GM23338 (cell line): Measurements from ENCODE around the gene LGALS12. TPM values are rescaled to one million over a fixed set of nuclear protein-coding genes. Genes with fewer than 3 reads are reported as not detected.

Experiments used
- CREB1 ChIP-seq: fragments of 250-450 bp; sonication (Bioruptor Pico); IDR thresholded peaks from 2 replicates; pipeline ENCODE4 v1.5.0; 2020; ENCODE audit warnings: low read depth, mild to moderate bottlenecking, moderate library complexity
- EZH2phosphoT487 ChIP-seq: fragments of 200-600 bp; sonication (generic); IDR thresholded peaks from one replicate; pipeline ENCODE4 v1.8.1; 2018; ENCODE audit warnings: antibody characterized with exemption; ENCODE audit not compliant: unreplicated experiment
- NANOG ChIP-seq: IDR thresholded peaks from 2 replicates; pipeline ENCODE4 v1.6.1; 2016; ENCODE audit warnings: antibody characterized with exemption, borderline replicate concordance
- ZNF331 ChIP-seq: fragments of 250-450 bp; sonication (Bioruptor Pico); IDR thresholded peaks from 2 replicates; pipeline ENCODE4 v1.5.0; 2020; ENCODE audit warnings: low read depth, mild to moderate bottlenecking, moderate library complexity
- polyA plus RNA-seq: library from polyadenylated mRNA; unstranded; fragments of >200 nt; fragmentation: Nextera tagmentation; extraction: Ambion mirVana; gene quantifications from 2 replicates; pipeline ENCODE4 v1.2.1, GENCODE V29; 2016
- total RNA-seq: library from RNA; depleted of rRNA; stranded (reverse); fragments of >200 nt; shearing (Covaris generic); gene quantifications from 2 replicates; pipeline ENCODE4 v1.2.3, GENCODE V29; 2014
- TF ChIP-seq, protein P1 (sequence below): fragments of 250-450 bp; sonication (Bioruptor Pico); IDR thresholded peaks from 2 replicates; pipeline ENCODE4 v1.5.0; 2020; ENCODE audit warnings: mild to moderate bottlenecking, moderate library complexity
- TF ChIP-seq, protein P2 (sequence below): IDR thresholded peaks from one replicate; pipeline ENCODE4 v1.6.1; 2018; ENCODE audit warnings: antibody characterized with exemption; ENCODE audit not compliant: unreplicated experiment

LGALS12 gene
- total and polyA plus RNA-seq, 2 experiments from 2014 or later: 0.94 to 1.2 TPM

DNA sequence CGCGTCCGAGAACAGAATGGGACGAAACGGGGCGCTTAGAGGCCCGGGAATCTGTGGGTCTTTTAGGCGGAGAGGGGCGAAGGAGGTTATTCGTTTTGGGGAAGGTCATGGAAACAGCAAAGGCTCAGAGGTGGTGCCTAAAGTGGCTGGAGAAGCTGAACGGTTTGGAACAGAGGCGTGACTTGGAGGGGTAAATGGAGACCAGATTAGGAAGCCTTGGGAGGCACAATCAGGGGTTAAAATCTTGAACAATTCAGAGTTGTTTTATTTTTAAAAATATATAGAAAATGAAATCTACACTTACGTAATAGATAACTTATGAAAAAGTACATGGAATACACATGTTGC, 14.7 kb upstream of the LGALS12 start (continued):
- TF ChIP-seq, protein P1, sequence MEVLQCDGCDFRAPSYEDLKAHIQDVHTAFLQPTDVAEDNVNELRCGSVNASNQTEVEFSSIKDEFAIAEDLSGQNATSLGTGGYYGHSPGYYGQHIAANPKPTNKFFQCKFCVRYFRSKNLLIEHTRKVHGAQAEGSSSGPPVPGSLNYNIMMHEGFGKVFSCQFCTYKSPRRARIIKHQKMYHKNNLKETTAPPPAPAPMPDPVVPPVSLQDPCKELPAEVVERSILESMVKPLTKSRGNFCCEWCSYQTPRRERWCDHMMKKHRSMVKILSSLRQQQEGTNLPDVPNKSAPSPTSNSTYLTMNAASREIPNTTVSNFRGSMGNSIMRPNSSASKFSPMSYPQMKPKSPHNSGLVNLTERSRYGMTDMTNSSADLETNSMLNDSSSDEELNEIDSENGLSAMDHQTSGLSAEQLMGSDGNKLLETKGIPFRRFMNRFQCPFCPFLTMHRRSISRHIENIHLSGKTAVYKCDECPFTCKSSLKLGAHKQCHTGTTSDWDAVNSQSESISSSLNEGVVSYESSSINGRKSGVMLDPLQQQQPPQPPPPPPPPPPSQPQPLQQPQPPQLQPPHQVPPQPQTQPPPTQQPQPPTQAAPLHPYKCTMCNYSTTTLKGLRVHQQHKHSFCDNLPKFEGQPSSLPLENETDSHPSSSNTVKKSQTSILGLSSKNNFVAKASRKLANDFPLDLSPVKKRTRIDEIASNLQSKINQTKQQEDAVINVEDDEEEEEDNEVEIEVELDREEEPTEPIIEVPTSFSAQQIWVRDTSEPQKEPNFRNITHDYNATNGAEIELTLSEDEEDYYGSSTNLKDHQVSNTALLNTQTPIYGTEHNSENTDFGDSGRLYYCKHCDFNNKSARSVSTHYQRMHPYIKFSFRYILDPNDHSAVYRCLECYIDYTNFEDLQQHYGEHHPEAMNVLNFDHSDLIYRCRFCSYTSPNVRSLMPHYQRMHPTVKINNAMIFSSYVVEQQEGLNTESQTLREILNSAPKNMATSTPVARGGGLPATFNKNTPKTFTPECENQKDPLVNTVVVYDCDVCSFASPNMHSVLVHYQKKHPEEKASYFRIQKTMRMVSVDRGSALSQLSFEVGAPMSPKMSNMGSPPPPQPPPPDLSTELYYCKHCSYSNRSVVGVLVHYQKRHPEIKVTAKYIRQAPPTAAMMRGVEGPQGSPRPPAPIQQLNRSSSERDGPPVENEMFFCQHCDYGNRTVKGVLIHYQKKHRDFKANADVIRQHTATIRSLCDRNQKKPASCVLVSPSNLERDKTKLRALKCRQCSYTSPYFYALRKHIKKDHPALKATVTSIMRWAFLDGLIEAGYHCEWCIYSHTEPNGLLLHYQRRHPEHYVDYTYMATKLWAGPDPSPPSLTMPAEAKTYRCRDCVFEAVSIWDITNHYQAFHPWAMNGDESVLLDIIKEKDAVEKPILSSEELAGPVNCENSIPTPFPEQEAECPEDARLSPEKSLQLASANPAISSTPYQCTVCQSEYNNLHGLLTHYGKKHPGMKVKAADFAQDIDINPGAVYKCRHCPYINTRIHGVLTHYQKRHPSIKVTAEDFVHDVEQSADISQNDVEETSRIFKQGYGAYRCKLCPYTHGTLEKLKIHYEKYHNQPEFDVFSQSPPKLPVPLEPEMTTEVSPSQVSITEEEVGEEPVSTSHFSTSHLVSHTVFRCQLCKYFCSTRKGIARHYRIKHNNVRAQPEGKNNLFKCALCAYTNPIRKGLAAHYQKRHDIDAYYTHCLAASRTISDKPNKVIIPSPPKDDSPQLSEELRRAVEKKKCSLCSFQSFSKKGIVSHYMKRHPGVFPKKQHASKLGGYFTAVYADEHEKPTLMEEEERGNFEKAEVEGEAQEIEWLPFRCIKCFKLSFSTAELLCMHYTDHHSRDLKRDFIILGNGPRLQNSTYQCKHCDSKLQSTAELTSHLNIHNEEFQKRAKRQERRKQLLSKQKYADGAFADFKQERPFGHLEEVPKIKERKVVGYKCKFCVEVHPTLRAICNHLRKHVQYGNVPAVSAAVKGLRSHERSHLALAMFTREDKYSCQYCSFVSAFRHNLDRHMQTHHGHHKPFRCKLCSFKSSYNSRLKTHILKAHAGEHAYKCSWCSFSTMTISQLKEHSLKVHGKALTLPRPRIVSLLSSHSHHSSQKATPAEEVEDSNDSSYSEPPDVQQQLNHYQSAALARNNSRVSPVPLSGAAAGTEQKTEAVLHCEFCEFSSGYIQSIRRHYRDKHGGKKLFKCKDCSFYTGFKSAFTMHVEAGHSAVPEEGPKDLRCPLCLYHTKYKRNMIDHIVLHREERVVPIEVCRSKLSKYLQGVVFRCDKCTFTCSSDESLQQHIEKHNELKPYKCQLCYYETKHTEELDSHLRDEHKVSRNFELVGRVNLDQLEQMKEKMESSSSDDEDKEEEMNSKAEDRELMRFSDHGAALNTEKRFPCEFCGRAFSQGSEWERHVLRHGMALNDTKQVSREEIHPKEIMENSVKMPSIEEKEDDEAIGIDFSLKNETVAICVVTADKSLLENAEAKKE (CRISPR knock-in tag): no peak
- no peak for TF ChIP-seq EZH2phosphoT487
- TF ChIP-seq ZNF331 (CRISPR knock-in tag): no peak
- TF ChIP-seq, protein P2, sequence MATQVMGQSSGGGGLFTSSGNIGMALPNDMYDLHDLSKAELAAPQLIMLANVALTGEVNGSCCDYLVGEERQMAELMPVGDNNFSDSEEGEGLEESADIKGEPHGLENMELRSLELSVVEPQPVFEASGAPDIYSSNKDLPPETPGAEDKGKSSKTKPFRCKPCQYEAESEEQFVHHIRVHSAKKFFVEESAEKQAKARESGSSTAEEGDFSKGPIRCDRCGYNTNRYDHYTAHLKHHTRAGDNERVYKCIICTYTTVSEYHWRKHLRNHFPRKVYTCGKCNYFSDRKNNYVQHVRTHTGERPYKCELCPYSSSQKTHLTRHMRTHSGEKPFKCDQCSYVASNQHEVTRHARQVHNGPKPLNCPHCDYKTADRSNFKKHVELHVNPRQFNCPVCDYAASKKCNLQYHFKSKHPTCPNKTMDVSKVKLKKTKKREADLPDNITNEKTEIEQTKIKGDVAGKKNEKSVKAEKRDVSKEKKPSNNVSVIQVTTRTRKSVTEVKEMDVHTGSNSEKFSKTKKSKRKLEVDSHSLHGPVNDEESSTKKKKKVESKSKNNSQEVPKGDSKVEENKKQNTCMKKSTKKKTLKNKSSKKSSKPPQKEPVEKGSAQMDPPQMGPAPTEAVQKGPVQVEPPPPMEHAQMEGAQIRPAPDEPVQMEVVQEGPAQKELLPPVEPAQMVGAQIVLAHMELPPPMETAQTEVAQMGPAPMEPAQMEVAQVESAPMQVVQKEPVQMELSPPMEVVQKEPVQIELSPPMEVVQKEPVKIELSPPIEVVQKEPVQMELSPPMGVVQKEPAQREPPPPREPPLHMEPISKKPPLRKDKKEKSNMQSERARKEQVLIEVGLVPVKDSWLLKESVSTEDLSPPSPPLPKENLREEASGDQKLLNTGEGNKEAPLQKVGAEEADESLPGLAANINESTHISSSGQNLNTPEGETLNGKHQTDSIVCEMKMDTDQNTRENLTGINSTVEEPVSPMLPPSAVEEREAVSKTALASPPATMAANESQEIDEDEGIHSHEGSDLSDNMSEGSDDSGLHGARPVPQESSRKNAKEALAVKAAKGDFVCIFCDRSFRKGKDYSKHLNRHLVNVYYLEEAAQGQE: no peak
- no peak for TF ChIP-seq NANOG
- no peak for TF ChIP-seq CREB1
